Fibroblast of skin of right biceps (primary cell): Measurements from ENCODE around the gene IL2RA.

Experiments
- DNase-seq: peaks from one replicate; pipeline ENCODE4 v3.0.0-alpha.2; 2013

The IL2RA gene

GRCh38 chr10:6037422-6037821 lies 24.7 kb downstream of the IL2RA start:
- DNase-seq: no peak

DNA sequence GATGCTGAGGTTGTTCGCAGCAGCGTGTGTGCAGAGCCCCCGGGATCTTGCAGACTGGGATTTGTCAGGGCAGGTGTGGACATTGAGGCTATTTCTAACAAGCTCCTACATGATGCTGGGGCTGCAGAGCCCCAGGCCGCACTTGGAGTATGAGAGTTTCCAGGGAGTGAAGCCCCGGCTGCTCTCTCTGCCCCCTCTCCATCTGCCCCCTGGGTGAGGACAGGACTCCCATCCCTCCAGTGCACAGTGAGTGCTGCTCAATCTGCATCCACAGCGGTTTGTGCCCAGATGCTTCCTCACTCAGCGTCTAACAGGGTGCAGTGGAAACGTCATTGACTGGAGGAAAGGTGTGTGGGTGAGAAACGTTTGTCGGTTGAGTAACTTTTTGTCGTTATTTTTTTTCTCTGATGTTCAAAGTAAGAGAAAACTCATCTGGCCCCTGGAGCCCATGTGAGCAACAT lies 25.3 kb downstream of the IL2RA start:
- DNase-seq: no peak

DNA sequence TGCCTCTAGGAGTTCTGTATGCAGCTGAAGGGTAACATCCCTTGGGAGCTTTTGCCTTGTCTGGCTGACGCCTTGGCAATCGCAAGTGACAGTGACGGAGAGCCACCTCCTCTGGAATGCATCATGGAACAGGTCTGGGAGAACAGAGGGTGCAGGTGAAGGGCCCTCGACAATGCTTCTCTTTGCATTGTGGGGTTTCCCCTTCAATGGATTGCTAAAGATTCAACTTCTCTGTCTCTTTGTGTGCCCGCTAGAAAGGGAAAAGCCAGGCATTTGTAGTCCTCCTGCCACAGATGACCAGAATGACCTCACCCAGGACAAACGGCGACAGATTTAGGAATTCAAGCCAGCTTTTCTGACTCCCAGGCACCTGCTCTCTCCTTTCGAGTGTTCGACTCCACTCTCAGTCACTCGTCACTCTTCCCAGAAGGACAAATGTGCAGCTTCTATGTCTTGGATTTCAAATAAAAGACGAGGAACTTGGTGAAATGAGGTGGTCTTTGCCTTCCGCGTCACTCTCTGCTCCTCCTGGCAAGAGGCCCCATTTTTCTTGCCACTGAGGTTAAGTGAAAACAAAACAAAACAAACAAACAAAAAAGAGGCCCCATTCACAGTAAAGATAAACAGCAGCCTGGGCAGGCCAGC lies 26.1 kb downstream of the IL2RA start:
- no peak for DNase-seq

DNA sequence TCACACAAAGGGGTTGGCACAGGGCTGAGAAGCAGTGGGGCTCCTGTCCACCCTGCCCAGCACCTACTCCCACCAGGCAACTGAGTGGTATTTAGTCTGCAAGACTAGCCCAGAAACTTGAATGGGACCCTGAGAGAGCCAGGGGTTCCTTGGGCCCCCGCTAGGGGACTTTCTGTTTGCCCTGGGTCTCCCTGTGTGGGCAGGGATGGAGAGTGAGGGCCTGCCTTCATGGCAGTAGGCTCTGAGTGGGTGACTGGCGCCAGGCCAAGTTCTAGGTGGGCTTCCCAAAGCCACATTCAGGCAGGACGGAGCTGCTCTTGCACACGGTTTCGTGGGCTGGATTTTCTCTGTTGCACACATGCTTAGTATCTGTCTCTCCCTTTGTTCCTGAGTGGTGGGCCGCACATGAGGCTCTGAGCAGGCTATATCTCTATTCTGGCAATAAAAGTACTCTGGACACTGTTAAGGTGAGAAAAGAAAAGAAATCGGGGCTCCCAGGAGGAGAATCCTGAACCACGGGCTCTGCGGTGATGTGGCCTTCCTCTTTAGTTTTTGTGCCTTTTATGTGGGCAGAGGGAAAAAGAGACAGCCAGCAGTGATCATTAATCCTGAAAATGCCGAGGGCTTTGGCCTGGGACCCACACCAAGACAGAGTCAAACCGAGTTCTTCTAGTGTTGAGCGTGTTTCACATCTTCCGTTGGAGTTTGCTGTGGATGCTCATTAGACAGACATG lies 26.9 kb downstream of the IL2RA start:
- no peak for DNase-seq

- DNase-seq: no peak
Observed at GRCh38 chr10:6034371-6034770, 27.8 kb downstream of the IL2RA start.

DNA sequence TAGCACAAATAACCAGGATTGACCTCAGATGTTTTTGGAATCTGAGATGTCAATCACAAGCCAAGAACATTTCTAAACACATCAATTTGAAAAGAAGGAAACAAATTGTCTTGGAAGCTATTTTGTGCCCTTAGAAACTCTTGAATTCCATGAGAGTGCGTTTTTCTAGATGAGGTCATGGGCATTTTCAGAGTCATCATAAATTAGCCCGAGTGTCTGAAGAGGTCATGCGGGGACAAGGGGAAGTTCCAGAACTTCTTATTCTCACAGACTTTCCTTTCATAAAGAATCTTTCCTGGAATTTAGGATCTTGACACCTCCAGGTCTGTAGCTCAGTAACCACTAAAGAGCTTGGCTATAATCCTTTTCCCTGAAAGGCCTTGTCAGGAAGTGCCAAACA lies 28.2 kb downstream of the IL2RA start:
- DNase-seq: no peak

- no peak for DNase-seq
Observed at GRCh38 chr10:6030940-6031339, 31.2 kb downstream of the IL2RA start.

- no peak for DNase-seq
Observed at GRCh38 chr10:6030217-6030616, 31.9 kb downstream of the IL2RA start.

GRCh38 chr10:6027929-6028328 lies 34.2 kb downstream of the IL2RA start:
- DNase-seq: no peak

DNA sequence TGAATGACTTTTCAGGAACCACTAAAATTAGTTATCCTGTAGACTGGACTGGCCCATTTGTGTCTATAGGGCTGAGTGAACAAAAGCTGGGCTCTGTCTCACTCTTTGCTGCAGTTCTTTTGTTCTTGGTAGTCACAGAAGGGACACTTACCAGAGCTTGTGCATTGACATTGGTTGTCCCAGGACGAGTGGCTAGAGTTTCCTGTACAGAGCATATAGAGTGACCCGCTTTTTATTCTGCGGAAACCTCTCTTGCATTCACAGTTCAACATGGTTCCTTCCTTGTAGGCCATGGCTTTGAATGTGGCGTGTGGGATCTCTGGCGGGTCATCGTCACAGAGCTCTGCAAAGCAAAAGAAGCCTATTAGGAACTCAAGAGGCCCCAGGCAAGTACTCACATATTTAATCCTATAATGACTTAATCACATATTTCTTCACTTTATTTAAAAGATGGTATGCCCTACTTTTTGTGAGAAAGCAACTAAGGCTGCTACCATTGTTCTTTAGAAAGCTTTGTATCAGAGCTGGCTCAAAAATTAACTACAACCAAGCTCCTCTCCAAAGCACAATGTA lies 36.4 kb downstream of the IL2RA start:
- DNase-seq: no peak

- DNase-seq: no peak
Observed at GRCh38 chr10:6024334-6024682, 37.9 kb downstream of the IL2RA start.

- no peak for DNase-seq
Observed at GRCh38 chr10:6023661-6024333, 38.4 kb downstream of the IL2RA start.

DNA sequence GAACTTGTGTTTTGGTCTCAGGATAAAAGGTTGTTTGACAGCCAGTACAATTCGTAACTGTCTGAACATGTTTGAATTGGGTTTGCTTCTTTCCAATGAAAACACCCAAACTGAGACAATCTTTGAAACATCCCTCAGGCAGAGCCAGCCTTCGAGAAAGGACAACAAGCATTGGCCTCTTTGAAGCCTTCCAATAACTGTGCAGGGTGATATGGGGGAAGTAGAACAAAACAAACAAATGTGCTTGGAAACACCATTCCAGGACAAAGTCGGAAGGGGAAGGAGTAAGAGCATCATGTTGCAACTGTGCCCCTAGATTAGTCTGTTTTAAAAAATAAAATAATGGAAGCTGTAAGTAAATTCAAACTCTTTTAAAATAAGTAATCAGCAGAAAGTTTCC lies 39.5 kb downstream of the IL2RA start:
- DNase-seq: no peak

GRCh38 chr10:6020826-6021225 lies 41.3 kb downstream of the IL2RA start:
- no peak for DNase-seq

- no peak for DNase-seq
Observed at GRCh38 chr10:6019796-6020195, 42.4 kb downstream of the IL2RA start.

DNA sequence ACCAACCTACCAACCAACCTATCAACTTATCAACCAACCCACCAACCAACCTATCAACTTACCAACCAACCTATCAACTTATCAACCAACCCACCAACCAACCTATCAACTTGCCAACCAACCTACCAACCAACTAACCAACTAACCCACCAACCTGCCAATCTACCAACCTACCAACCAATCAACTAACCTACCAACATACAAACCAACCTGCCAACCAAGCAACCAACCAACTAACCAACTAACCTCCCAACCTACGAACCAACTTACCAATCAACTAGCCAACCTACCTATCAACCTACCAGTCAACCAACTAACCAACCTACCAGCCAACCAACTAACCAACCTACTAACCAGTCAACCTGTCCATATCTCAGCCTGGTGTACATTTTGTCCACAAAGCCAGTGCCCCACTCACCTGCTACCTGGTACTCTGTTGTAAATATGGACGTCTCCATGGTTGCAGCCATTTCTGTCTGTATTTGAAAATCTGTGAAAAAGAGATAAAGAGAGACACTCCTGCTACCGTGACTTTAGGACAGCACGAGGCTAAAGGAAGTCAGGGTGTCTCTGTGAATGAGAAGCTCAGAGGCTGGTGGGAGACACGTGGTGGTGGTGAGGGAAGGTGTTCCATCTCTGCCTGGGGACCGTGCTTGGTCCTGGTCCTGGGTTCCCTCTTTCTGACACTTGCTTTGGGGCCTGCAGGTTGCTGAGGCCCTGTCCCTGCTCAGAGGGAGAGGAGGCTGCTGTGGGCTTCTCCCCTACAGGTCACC lies 43.0 kb downstream of the IL2RA start:
- DNase-seq: no peak

- no peak for DNase-seq
Observed at GRCh38 chr10:6018422-6018821, 43.7 kb downstream of the IL2RA start.

- no peak for DNase-seq
Observed at GRCh38 chr10:6017781-6018354, 44.3 kb downstream of the IL2RA start.

GRCh38 chr10:6014241-6014761 lies 47.9 kb downstream of the IL2RA start:
- peak; percentile 29 for DNase-seq

DNA sequence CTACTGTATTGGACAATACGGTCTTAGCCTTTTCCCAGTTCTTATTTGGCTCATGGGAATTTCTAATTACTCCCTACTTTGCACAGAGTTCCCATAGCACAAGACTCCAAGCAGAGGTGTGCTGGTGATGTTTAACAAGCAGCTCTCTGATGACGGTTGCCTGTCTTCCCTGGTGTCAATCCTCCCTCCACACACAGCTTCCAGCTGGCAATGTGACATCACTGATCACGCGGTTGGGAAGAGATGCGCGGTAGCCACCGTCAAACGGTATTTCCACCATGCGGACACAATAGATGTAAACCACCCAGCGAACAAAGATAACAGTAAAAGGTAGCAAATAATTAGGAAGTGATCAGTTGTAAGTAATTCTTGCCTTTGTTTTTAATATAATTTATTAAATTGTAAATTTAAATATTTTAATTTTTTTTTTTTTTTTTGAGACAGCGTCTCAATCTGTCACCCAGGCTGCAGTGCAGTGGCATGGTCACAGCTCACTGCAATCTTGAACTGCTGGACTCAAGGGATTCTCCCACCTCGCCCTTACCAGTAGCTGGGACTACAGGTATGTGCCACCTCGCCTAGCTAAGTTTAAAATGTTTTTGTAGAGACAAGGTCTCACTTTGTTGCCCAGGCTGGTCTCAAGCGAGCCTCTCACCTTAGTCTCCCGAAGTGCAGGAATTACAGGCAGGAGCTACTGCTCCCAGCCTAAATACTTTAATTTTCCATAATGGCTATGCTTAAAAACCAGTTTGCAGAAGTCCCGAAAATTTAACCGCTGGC lies 48.6 kb downstream of the IL2RA start:
- no peak for DNase-seq

DNA sequence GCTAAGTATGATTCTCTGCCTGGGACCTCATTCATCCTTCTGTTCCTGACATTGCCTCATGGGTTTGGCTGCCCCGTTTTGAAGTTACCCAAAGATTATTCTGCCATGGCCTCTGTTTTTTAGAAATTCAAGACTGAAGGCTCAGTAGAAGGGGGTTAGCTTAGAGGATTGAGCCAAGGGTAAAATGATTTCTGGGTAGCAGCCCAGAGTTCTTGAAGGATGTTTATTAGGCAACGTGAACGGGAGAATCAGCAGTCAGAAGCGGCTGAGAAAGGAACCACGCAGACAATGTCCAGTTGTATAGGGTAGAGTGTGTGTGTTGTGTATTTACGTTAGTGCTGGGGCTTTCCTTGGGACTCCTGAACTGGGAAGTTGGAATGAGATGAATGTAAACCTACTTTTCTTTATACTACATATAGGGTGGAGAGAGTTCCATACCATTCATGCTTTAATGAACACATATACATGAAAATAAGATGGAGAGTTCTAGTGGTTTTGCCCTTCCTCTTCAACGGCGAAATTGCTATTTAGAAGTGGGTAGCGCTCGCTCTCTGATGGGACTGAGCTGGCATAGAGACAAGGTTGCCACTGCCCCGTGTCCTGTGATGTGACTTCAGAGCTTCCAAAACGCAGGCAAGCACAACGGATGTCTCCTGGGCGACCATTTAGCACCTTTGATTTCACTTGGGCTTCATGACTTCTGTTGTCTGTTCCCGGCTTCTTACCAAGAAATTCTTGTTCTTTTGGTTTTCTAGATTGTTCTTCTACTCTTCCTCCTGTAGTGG lies 49.9 kb downstream of the IL2RA start:
- no peak for DNase-seq
